Activated CD8-positive, alpha-beta T cell treated with anti-CD3 and anti-CD28 coated beads, Interleukin-2, amount 10 ng/mL, durations not matched to agents 7 days and 5 days (primary cell): Measurements from ENCODE around the gene CLDN24. TPM values are rescaled to one million over a fixed set of nuclear protein-coding genes. Genes with fewer than 3 reads are reported as not detected.

Experiments used
- ATAC-seq: fragments of 150-1000 bp; cut with Tn5 transposase; one replicate; pipeline ENCODE4 v1.10.0; 2021; ENCODE audit warnings: moderate library complexity
- CTCF ChIA-PET: fragments of 350-600 bp; sonication (Branson Sonifier 250); formaldehyde crosslinking; loops from one replicate; lab custom pipeline; 2021; ENCODE audit warnings: antibody characterized with exemption; lab: Charles Lee
- POLR2A ChIA-PET: fragments of 350-600 bp; sonication (Branson Sonifier 250); formaldehyde crosslinking; loops from one replicate; lab custom pipeline; 2021; ENCODE audit warnings: antibody characterized with exemption; lab: Charles Lee
- DNase-seq: peaks from one replicate; pipeline ENCODE4 v3.0.0-alpha.2; 2020
- H3K27ac Mint-ChIP-seq: one replicate; pipeline ENCODE4 v1.8.0; 2021; ENCODE audit warnings: mild to moderate bottlenecking, mixed read lengths
- H3K27me3 Mint-ChIP-seq: one replicate; pipeline ENCODE4 v1.8.0; 2021; ENCODE audit warnings: low read depth, mixed read lengths
- H3K36me3 Mint-ChIP-seq: one replicate; pipeline ENCODE4 v1.8.0; 2021; ENCODE audit warnings: low read depth, mixed read lengths
- H3K4me1 Mint-ChIP-seq: one replicate; pipeline ENCODE4 v1.8.0; 2021; ENCODE audit warnings: low read depth, mixed read lengths
- H3K4me3 Mint-ChIP-seq: one replicate; pipeline ENCODE4 v1.8.0; 2021; ENCODE audit warnings: mild to moderate bottlenecking, mixed read lengths
- H3K9me3 Mint-ChIP-seq: one replicate; pipeline ENCODE4 v1.8.0; 2022; ENCODE audit warnings: mixed read lengths; ENCODE audit not compliant: insufficient read depth
- total RNA-seq, 2 experiments: library from RNA; stranded (reverse); gene quantifications; one replicate each; pipeline ENCODE4 v1.2.3, GENCODE V29; 2021

Gene CLDN24
- total RNA-seq, 2 experiments from 2014 or later = not detected

DNA sequence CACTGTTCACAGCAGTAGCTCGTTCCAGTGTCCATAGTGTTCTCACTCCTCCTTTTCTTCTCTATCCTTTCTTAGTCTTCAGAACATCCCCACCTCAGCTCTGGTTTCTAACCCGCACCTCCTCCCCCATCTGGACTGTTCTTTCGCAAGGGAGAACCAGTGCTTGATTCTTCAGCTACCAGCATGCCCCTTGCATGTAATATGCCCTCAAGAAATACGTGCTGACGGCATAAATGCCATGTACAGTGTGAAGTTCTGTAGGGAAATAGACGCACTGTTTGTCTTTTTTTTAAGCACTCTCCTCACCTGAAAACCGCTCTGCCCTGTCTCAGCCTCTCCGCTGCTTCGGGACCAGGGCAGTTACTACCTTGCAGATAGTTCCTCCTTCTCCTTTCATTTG, 7.4 kb downstream of the CLDN24 start:
- H3K9me3 Mint-ChIP-seq = no peaks in the 10 kb centered on the region
- H3K27me3 Mint-ChIP-seq = peaks cover 11% of the 10 kb centered on the region
- H3K27ac Mint-ChIP-seq = no peak overlapping the region
- ChIA-PET CTCF (interaction anchor here (1.2 kb wide), 1 partner anchor 83 kb away, joined by 3 read pairs; no protein-coding TSS in a partner anchor), POLR2A (no interaction called here)
- H3K4me1 Mint-ChIP-seq = no peaks in the 10 kb centered on the region
- H3K4me3 Mint-ChIP-seq = no peak overlapping the region
- DNase-seq (no peak), ATAC-seq (no peak)
- no peaks in the 10 kb centered on the region for H3K36me3 Mint-ChIP-seq

DNA sequence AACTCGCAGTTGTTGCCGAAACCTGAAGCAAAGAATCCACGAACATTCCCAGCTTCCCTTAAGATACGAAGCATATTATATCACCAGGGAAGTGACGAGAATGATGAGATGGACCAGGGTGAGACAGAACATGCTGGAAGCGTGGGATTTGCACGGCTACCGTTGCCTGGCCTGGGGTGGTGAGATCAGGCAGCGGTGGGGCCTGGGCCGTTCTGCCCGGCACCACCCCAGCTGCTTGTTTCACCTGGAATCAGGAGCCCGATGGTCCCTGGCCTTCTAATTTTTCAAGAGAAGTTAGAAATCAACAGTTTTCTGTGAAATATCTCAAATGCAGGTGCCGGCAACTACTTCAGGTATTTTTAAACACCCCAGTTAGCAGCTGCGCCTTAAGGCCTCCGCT, 7.9 kb downstream of the CLDN24 start:
- Mint-ChIP-seq H3K36me3 (no peaks in the 10 kb centered on the region), H3K9me3 (no peaks in the 10 kb centered on the region), H3K27ac (no peak overlapping the region), H3K27me3 (peaks cover 11% of the 10 kb centered on the region), H3K4me3 (no peak overlapping the region), H3K4me1 (no peaks in the 10 kb centered on the region)
- DNase-seq (no peak), ATAC-seq (no peak)
- ChIA-PET CTCF (interaction anchor here (1.2 kb wide), 1 partner anchor 84 kb away, joined by 3 read pairs; no protein-coding TSS in a partner anchor), POLR2A (no interaction called here)

DNA sequence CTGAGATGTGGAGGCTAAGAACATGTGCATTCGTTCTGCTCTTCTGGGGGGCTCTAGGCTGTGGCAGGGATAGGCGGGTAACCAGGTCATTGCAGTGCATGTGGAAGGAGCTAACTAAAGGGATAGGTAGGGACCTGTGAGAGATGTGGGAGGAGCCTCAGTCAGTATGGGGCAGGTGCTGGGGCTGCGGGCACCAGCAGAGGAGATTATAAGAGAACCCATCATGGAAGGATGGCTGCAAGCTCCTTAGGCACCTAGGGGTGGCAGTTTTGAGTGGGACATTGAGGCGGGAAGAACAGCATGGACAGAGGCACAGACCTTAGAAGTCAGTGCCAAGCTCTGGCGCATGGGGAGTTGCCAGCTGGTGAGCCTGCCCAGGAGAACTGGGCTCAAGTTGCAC, 9.4 kb downstream of the CLDN24 start:
- Mint-ChIP-seq H3K9me3 (no peaks in the 10 kb centered on the region), H3K36me3 (no peaks in the 10 kb centered on the region), H3K27me3 (peaks cover 13% of the 10 kb centered on the region), H3K4me1 (no peaks in the 10 kb centered on the region), H3K27ac (no peak overlapping the region), H3K4me3 (no peak overlapping the region)
- ATAC-seq (no peak), DNase-seq (no peak)
- CTCF ChIA-PET = no interaction called here
- POLR2A ChIA-PET = no interaction called here

DNA sequence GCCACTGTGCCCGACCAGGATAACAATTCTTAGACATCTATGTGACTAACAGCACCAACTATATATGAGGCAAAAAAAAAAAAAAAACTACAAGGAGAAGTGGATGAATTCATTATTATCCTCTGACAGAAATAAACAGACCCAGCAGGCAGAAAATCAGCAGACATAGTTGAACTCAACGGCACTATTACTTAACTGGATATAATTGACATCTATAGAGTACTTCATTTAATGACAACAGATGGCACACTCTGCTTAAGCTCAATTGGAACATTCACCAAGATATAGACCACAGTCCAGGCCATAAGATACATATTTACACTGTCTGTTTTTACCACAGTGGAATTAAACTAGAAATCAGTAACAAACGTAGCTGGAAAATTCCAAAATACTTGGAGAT, 15.4 kb downstream of the CLDN24 start:
- DNase-seq = no peak
- Mint-ChIP-seq H3K27me3 (peaks cover 12% of the 10 kb centered on the region), H3K9me3 (no peaks in the 10 kb centered on the region), H3K4me3 (no peak overlapping the region), H3K27ac (no peak overlapping the region), H3K4me1 (no peaks in the 10 kb centered on the region), H3K36me3 (no peaks in the 10 kb centered on the region)
- POLR2A ChIA-PET = no interaction called here
- CTCF ChIA-PET = interaction anchor here (1.3 kb wide), 1 partner anchor 91 kb away, joined by 3 read pairs; no protein-coding TSS in a partner anchor
- ATAC-seq = no peak

DNA sequence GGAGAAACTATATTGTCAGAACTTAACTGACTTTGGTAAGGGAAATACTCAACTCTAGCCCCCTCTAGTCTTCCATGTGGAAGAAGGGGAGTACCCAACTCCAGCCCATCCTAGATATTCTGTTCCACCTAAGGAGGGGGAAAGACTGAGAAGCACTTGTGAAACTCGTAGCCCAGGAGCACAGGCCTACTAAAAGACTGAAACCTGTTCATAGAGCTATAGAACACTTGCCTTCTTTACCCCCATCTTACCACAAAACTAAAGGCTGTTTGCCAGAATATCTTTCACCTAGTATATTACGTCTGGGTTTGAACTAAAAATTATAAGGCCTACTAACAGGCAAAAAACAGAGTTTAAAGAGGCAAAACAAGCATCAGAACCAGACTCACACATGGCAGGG, 17.7 kb downstream of the CLDN24 start:
- no peaks in the 10 kb centered on the region for H3K9me3 Mint-ChIP-seq

DNA sequence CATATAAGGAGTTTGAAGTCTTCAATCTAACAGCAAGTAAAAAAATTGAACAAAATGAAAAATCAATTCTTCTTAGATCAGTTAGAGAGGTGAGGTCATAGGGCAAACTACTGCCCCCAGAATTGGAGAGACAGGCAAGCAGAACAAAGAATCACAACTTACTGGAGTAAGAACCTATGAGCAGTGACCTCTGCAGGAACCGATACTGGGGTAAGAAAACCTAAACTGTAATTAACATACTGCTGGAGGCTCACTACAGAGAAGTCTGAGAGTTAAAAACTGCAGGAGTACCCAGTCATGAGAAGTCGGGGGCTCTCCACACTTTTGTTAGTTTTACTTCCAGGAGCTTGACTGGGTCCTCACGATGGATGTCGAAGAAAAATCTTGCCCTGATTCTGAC, 18.2 kb downstream of the CLDN24 start:
- ATAC-seq (no peak), DNase-seq (no peak)
- H3K36me3 Mint-ChIP-seq = no peaks in the 10 kb centered on the region
- ChIA-PET POLR2A (no interaction called here), CTCF (no interaction called here)
- no peaks in the 10 kb centered on the region for H3K4me1 Mint-ChIP-seq
- no peak overlapping the region for H3K4me3 Mint-ChIP-seq
- H3K27ac Mint-ChIP-seq = no peak overlapping the region
- H3K27me3 Mint-ChIP-seq = peaks cover 10% of the 10 kb centered on the region
- no peaks in the 10 kb centered on the region for H3K9me3 Mint-ChIP-seq

More for the DNA sequence above, 17.7 kb downstream of the CLDN24 start:
- Mint-ChIP-seq H3K27me3 (peaks cover 12% of the 10 kb centered on the region), H3K4me1 (no peaks in the 10 kb centered on the region), H3K27ac (no peak overlapping the region), H3K36me3 (no peaks in the 10 kb centered on the region), H3K4me3 (no peak overlapping the region)
- POLR2A ChIA-PET = no interaction called here
- ATAC-seq = no peak
- CTCF ChIA-PET = no interaction called here
- DNase-seq = no peak

DNA sequence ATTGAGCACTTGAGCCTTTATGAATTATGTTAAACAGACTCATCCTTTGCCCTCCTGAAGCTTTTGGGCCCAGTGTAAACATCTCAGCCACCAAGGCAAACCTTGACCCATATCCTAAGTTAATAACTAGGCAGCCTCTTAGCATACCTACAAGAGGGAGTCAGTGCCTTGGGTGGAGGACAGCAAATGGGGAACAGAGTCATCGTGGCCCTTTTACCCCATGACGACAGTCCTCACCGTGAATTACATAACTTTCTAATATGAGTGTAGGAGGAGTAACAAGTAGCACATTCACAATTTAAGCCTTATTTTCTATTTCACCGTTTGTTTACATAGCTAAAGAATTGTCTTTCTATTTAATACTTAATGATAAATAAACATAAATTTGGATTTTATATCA, 18.9 kb downstream of the CLDN24 start:
- ATAC-seq = no peak
- Mint-ChIP-seq H3K4me1 (no peaks in the 10 kb centered on the region), H3K4me3 (no peak overlapping the region), H3K36me3 (no peaks in the 10 kb centered on the region), H3K27me3 (peaks cover 5% of the 10 kb centered on the region), H3K9me3 (no peaks in the 10 kb centered on the region), H3K27ac (no peak overlapping the region)
- ChIA-PET POLR2A (no interaction called here), CTCF (no interaction called here)
- DNase-seq = no peak

DNA sequence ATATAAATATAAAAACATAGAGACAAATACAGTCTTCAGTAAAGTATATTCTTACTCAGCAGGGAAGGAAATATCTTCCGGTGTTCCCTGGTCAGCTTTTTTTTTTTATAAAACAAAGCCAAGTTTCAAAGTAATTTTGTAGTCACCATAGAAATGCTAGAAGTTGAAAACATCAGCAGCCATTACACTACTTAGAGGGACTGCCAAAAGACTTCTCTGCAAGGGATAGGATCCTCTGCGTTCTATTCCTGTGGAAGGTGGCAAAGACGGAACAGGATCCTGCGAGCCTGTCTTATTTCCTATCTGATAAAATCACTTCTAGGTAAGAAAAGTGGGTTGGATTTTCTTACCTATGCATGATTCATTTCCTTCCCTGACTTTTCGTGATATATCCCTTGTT, 21.6 kb downstream of the CLDN24 start:
- H3K36me3 Mint-ChIP-seq = no peaks in the 10 kb centered on the region
- no peaks in the 10 kb centered on the region for H3K27me3 Mint-ChIP-seq
- H3K9me3 Mint-ChIP-seq = no peaks in the 10 kb centered on the region
- DNase-seq (no peak), ATAC-seq (no peak)
- peaks cover 3% of the 10 kb centered on the region for H3K4me1 Mint-ChIP-seq
- H3K27ac Mint-ChIP-seq = no peak overlapping the region
- ChIA-PET POLR2A (no interaction called here), CTCF (no interaction called here)
- no peak overlapping the region for H3K4me3 Mint-ChIP-seq

DNA sequence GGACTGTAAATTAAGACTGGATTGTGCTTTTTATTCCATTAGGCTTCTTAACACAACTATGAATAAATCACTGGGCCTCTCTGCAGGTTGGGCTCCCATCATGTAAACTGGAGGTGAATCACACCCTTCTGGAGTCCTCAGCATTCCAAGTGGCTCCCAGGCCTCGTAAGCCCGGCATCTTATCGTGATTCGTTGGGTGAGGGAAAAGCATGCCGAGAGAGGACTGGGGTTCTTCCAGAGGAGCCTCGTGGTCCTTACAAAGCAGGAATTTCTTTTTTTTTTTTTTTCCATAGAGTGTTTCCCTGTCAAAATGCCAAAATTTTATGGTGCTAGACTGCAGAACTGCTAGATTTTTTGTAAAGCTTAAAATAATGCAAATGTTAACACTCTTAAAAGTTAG, 22.2 kb downstream of the CLDN24 start:
- ATAC-seq = no peak
- ChIA-PET CTCF (no interaction called here), POLR2A (no interaction called here)
- DNase-seq = no peak
- no peak overlapping the region for H3K4me3 Mint-ChIP-seq
- H3K27me3 Mint-ChIP-seq = no peaks in the 10 kb centered on the region
- no peaks in the 10 kb centered on the region for H3K9me3 Mint-ChIP-seq
- no peaks in the 10 kb centered on the region for H3K36me3 Mint-ChIP-seq
- H3K27ac Mint-ChIP-seq = no peak overlapping the region
- H3K4me1 Mint-ChIP-seq = peaks cover 3% of the 10 kb centered on the region

DNA sequence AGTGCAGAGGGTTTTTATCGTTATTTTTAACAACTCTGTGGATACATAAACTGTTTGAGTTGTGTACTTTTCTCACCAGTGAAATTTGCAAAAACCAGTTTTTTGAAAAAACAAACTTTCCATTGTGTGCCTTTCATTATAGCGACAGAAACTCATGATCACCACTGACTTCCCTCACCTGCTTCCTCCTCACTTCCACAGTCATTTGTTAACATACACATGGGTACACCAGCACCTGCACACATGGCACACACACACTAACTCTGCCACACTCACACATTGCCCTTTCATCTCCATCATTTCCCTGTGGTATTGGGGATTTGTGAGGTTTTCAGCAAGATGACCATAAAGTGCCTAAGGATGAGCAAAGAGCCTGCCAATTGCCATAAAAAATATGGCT, 22.8 kb downstream of the CLDN24 start:
- Mint-ChIP-seq H3K36me3 (no peaks in the 10 kb centered on the region), H3K27me3 (no peaks in the 10 kb centered on the region), H3K4me1 (peaks cover 3% of the 10 kb centered on the region), H3K4me3 (no peak overlapping the region), H3K27ac (no peak overlapping the region), H3K9me3 (no peaks in the 10 kb centered on the region)
- ATAC-seq = no peak
- no peak for DNase-seq
- POLR2A ChIA-PET = no interaction called here
- CTCF ChIA-PET = no interaction called here

DNA sequence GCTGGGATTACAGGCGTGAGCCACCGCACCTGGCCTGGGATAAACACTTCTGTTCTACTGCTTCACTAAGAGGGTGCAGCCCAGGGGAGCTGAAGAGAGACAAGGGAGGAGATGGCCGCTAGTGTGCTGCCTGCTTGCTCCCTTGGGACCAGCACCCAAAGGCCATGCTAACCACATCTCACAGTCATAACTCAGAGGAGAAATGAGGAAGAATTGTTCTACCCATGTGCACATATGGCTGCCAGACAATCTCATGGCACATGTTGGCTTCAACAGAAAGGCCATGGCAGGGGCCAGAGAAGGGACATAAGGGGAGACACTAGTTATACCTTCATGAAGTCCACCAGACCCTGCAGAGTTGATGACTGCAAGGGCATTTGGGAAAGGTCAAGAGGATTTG, 24.6 kb downstream of the CLDN24 start:
- ChIA-PET CTCF (interaction anchor here (0.8 kb wide), 1 partner anchor 224 kb away, joined by 3 read pairs; no protein-coding TSS in a partner anchor), POLR2A (no interaction called here)
- H3K4me1 Mint-ChIP-seq = peaks cover 3% of the 10 kb centered on the region
- H3K36me3 Mint-ChIP-seq = no peaks in the 10 kb centered on the region
- H3K9me3 Mint-ChIP-seq = no peaks in the 10 kb centered on the region
- no peak for ATAC-seq
- no peaks in the 10 kb centered on the region for H3K27me3 Mint-ChIP-seq
- H3K27ac Mint-ChIP-seq = no peak overlapping the region
- no peak overlapping the region for H3K4me3 Mint-ChIP-seq
- no peak for DNase-seq

DNA sequence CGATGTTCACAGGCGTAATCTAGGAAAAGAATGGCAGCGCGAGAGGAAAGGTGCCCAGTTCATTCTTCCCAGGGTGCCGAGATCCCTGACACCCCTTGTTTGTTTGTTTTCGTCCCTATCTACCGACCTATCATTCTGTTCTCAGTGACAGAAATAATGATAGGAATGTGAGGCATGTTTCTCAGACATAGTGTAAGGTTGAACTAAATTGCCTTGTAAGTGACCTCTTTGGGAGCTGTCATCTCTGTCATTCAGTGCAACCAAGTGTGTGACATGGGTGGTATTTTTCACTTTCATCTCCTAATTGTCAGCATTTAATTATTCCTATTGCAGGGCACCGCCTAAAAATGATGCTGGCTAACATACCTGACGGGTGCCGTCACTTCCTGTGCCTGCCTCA, 26.5 kb downstream of the CLDN24 start:
- ChIA-PET CTCF (no interaction called here), POLR2A (no interaction called here)
- DNase-seq (no peak), ATAC-seq (no peak)
- Mint-ChIP-seq H3K27ac (no peak overlapping the region), H3K27me3 (peaks cover 2% of the 10 kb centered on the region), H3K36me3 (no peaks in the 10 kb centered on the region), H3K4me3 (no peak overlapping the region), H3K9me3 (no peaks in the 10 kb centered on the region), H3K4me1 (peaks cover 3% of the 10 kb centered on the region)

DNA sequence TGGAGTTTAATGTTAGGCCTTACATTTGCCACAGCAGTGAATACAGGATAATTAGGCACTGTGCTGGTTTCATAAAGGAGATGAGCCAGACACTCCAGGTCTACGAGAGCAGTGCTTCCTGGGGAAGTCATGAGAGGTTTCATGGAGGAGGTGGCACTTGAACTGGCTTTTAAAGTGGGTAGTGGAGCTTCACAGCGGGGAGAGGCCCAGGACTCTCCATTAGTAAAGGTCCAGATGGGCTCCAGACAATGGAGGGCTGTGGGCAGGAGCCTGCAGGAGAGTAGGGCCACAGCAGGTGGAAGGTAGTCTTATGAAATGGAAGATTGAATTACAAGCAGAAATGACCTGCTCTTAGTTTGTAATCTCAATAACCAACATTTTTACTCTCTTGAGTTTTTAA, 31.2 kb downstream of the CLDN24 start:
- Mint-ChIP-seq H3K27ac (no peak overlapping the region), H3K4me1 (no peaks in the 10 kb centered on the region), H3K4me3 (no peak overlapping the region), H3K27me3 (peaks cover 2% of the 10 kb centered on the region), H3K36me3 (no peaks in the 10 kb centered on the region), H3K9me3 (no peaks in the 10 kb centered on the region)
- POLR2A ChIA-PET = no interaction called here
- no peak for ATAC-seq
- DNase-seq = no peak
- CTCF ChIA-PET = no interaction called here
